Esophagus squamous epithelium (tissue), 4 donors: ENCODE measurements around the gene AQP12B.

Experiments
- CTCF ChIP-seq, 6 experiments: fragments of 450-650 bp in 4 of 6; fragments of 200-600 bp in 2 of 6; sonication (generic) in 2 of 6; IDR thresholded peaks; one replicate each; pipeline ENCODE4 v1.5.1; 2016 to 2019; ENCODE audit warnings: antibody characterized with exemption in 6 of 6, mild to moderate bottlenecking in 4 of 6, moderate library complexity in 4 of 6
- POLR2A ChIP-seq, 4 donors: fragments of 450-650 bp; IDR thresholded peaks; one replicate each; pipeline ENCODE4 v1.6.1; 2017; ENCODE audit warnings: antibody characterized with exemption in 4 of 4, mild to moderate bottlenecking in 4 of 4, moderate library complexity in 3 of 4

GRCh38 chr2:240643093-240643810 lies 39.4 kb downstream of the AQP12B start:
- no peak for TF ChIP-seq POLR2A (IDR thresholded peaks at IDR 0.05)
- no peak for TF ChIP-seq CTCF (IDR thresholded peaks at IDR 0.05)
